HepG2 (cell line): ENCODE data around the gene SEMA3G. TPM values are rescaled to one million over a fixed set of nuclear protein-coding genes. Genes with fewer than 3 reads are reported as not detected.

Source experiments
- AHR ChIP-seq: IDR thresholded peaks from 2 replicates; pipeline ENCODE4 v1.6.1; 2018; ENCODE audit warnings: missing genetic modification reagents, missing compliant biosample characterization
- CHD2 ChIP-seq: IDR thresholded peaks from 2 replicates; pipeline ENCODE4 v1.6.1; 2011; ENCODE audit warnings: low read depth, low read length, improper control_type of control experiment
- HNF4G ChIP-seq, 2 experiments: sonication (generic) in 1 of 2; formaldehyde crosslinking in 1 of 2; IDR thresholded peaks; 2 replicates each; pipeline versions ENCODE4 v1.4.0 to v1.6.1; 2011 to 2020; ENCODE audit warnings: borderline replicate concordance in 2 of 2, low read depth in 2 of 2, mild to moderate bottlenecking in 2 of 2, low read length in 1 of 2, missing genetic modification reagents in 1 of 2, moderate library complexity in 1 of 2
- ISX ChIP-seq: sonication (generic); formaldehyde crosslinking; conservative IDR thresholded peaks from 2 replicates; pipeline ENCODE4 v1.5.0; 2020; ENCODE audit warnings: missing genetic modification reagents
- MXD4 ChIP-seq: IDR thresholded peaks from 2 replicates; pipeline ENCODE4 v1.6.1; 2016; ENCODE audit warnings: mild to moderate bottlenecking, missing biosample characterization, missing genetic modification reagents
- NFIC ChIP-seq: IDR thresholded peaks from 2 replicates; pipeline ENCODE4 v1.6.1; 2012; ENCODE audit warnings: mild to moderate bottlenecking, low read length, inconsistent platforms
- PITX1 ChIP-seq: sonication (generic); formaldehyde crosslinking; IDR thresholded peaks from 2 replicates; pipeline ENCODE4 v1.5.1; 2020; ENCODE audit warnings: mild to moderate bottlenecking, missing genetic modification reagents
- POGZ ChIP-seq: sonication (generic); formaldehyde crosslinking; IDR thresholded peaks from 2 replicates; pipeline ENCODE4 v1.4.0; 2020; ENCODE audit warnings: mild to moderate bottlenecking, missing genetic modification reagents
- PPARG ChIP-seq: conservative IDR thresholded peaks from 2 replicates; pipeline ENCODE4 v1.6.1; 2016; ENCODE audit warnings: missing biosample characterization, missing genetic modification reagents
- RAD51 ChIP-seq: fragments of 450-650 bp; IDR thresholded peaks from 2 replicates; pipeline ENCODE4 v1.6.1; 2016; ENCODE audit warnings: borderline replicate concordance
- RARA ChIP-seq: IDR thresholded peaks from 2 replicates; pipeline ENCODE4 v1.6.1; 2016; ENCODE audit warnings: missing genetic modification reagents, missing compliant biosample characterization
- REL ChIP-seq: sonication (generic); formaldehyde crosslinking; conservative IDR thresholded peaks from 2 replicates; pipeline ENCODE4 v1.8.0; 2022; ENCODE audit warnings: mild to moderate bottlenecking, missing genetic modification reagents, moderate library complexity
- SIN3A ChIP-seq: IDR thresholded peaks from 2 replicates; pipeline ENCODE4 v1.6.1; 2011; ENCODE audit warnings: low read depth, mild to moderate bottlenecking, control low read depth, low read length, borderline replicate concordance
- SP140L ChIP-seq: sonication (generic); formaldehyde crosslinking; IDR thresholded peaks from 2 replicates; pipeline ENCODE4 v1.4.0; 2020; ENCODE audit warnings: missing genetic modification reagents, borderline replicate concordance
- ZFP37 ChIP-seq: sonication (generic); formaldehyde crosslinking; IDR thresholded peaks from 2 replicates; pipeline ENCODE4 v1.4.0; 2020; ENCODE audit warnings: missing genetic modification reagents, borderline replicate concordance
- ZFP82 ChIP-seq: sonication (generic); formaldehyde crosslinking; IDR thresholded peaks from 2 replicates; pipeline ENCODE4 v1.5.1; 2020; ENCODE audit warnings: mild to moderate bottlenecking, missing genetic modification reagents, borderline replicate concordance
- ZNF124 ChIP-seq: sonication (generic); formaldehyde crosslinking; IDR thresholded peaks from 2 replicates; pipeline ENCODE4 v1.4.0; 2020; ENCODE audit warnings: missing genetic modification reagents
- ZNF180 ChIP-seq: sonication (generic); formaldehyde crosslinking; IDR thresholded peaks from 2 replicates; pipeline ENCODE4 v1.4.0; 2020; ENCODE audit warnings: low read depth, missing genetic modification reagents, borderline replicate concordance
- ZNF264 ChIP-seq: sonication (generic); formaldehyde crosslinking; IDR thresholded peaks from 2 replicates; pipeline ENCODE4 v1.4.0; 2020; ENCODE audit warnings: missing genetic modification reagents
- ZNF558 ChIP-seq: sonication (generic); formaldehyde crosslinking; IDR thresholded peaks from 2 replicates; pipeline ENCODE4 v1.9.0; 2022; ENCODE audit warnings: mild to moderate bottlenecking, missing genetic modification reagents, borderline replicate concordance
- ZNF572 ChIP-seq: sonication (generic); formaldehyde crosslinking; IDR thresholded peaks from 2 replicates; pipeline ENCODE4 v1.5.1; 2020; ENCODE audit warnings: mild to moderate bottlenecking, missing genetic modification reagents
- ZNF761 ChIP-seq: sonication (generic); formaldehyde crosslinking; conservative IDR thresholded peaks from 2 replicates; pipeline ENCODE4 v1.4.0; 2020; ENCODE audit warnings: mild to moderate bottlenecking, missing genetic modification reagents
- polyA plus RNA-seq, 8 experiments: library from polyadenylated mRNA; depleted of rRNA in 3 of 8; stranded (reverse) in 7 of 8; unstranded in 1 of 8; fragments of >200 nt; fragmentation: Illumina TruSeq in 4 of 8; extraction: Trizol in 4 of 8; gene quantifications; 2 replicates each; pipeline versions ENCODE4 v1.2.1 to v1.2.3, GENCODE V29; 2011 to 2016; ENCODE audit warnings: low read depth in 4 of 8, missing spikeins in 1 of 8, mixed read lengths in 1 of 8; ENCODE audit not compliant: insufficient read depth in 1 of 8
- total RNA-seq, 5 experiments: library from RNA; depleted of rRNA; stranded (reverse); fragments of >200 nt; fragmentation: Illumina TruSeq; extraction: Trizol; gene quantifications; 2 replicates each; pipeline ENCODE4 v1.2.3, GENCODE V29; 2016; ENCODE audit warnings: low read depth in 1 of 5
- TF ChIP-seq, protein P1 (sequence below): sonication (generic); formaldehyde crosslinking; IDR thresholded peaks from 2 replicates; pipeline ENCODE4 v1.4.0; 2020; ENCODE audit warnings: missing genetic modification reagents, borderline replicate concordance
- TF ChIP-seq, protein P2 (sequence below): sonication (generic); formaldehyde crosslinking; IDR thresholded peaks from 2 replicates; pipeline ENCODE4 v1.4.0; 2020; ENCODE audit warnings: low read depth, mild to moderate bottlenecking, missing genetic modification reagents
- TF ChIP-seq, protein P3 (sequence below): IDR thresholded peaks from 2 replicates; pipeline ENCODE4 v1.6.1; 2016
- TF ChIP-seq, protein P4 (sequence below): IDR thresholded peaks from 2 replicates; pipeline ENCODE4 v1.6.1; 2016; ENCODE audit warnings: control low read depth

SEMA3G gene
- total and polyA plus RNA-seq, 2 of the 13 experiments (the other 11 are each of a cell fraction or from before 2014, with no cell fraction given): 6.1 to 8.3 TPM

DNA sequence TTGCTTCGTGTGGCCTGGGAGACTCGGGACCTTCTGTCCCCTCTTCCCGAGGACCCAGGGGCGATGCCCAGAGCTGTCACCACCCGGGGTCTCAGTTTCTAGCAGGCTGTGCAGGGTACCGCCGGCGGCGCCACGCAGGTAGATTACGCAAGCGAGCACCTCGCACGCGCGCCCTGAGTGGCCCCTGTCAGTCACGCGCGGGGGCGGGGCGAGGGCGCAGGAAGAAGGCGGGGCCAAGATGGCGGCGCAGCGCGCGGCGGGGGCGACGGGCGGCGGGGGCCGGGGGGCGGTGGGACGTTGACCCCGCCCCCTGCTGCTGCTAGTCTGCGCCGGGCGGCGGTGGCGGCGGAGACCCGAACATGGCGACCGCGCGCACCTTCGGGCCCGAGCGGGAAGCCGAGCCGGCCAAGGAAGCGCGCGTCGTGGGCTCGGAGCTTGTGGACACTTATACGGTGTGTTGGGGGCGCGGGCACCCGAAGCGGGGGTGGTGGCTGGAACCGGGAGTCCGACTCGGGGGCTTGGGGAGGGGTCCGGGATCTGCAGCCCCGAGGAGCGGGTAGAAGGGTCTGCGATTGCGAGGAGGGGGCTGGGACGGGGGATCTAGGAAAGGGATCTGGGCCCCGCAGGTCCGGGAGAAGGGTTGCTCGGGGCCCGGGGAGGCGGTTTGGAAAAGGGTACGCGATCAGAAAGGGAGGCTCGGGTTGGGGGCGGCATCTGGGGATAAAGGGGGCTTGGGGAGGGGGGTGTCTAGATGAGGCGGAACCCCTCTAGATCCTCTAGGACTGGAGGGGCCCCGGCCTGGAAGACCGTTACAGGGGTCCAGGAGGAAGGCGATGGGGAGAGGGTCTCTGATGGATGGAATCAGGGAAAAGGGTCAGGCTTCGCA is 10.6 kb upstream of the SEMA3G start, which contains the start of gene NISCH (continued):
- TF ChIP-seq NFIC: no peak
- TF ChIP-seq ZNF558: 0 out of 2 replicates have a peak, but pooled peaks have one; percentile 54
- no peak for TF ChIP-seq ISX (CRISPR knock-in tag)
- no peak for TF ChIP-seq HNF4G (IDR thresholded peaks at IDR 0.05; ENCODE audit: borderline replicate concordance, low read depth, low read length)
- peak; percentile 49; the same call in 1 of the 2 replicates for TF ChIP-seq HNF4G (CRISPR knock-in tag; IDR thresholded peaks at IDR 0.05; ENCODE audit: borderline replicate concordance, low read depth)
- peak; percentile 58 for TF ChIP-seq RARA (CRISPR knock-in tag)
- TF ChIP-seq AHR (CRISPR knock-in tag): 0 out of 2 replicates have a peak, but pooled peaks have one; percentile 20
- TF ChIP-seq, protein P1, sequence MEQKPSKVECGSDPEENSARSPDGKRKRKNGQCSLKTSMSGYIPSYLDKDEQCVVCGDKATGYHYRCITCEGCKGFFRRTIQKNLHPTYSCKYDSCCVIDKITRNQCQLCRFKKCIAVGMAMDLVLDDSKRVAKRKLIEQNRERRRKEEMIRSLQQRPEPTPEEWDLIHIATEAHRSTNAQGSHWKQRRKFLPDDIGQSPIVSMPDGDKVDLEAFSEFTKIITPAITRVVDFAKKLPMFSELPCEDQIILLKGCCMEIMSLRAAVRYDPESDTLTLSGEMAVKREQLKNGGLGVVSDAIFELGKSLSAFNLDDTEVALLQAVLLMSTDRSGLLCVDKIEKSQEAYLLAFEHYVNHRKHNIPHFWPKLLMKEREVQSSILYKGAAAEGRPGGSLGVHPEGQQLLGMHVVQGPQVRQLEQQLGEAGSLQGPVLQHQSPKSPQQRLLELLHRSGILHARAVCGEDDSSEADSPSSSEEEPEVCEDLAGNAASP: no peak
- no peak for TF ChIP-seq CHD2
- no peak for TF ChIP-seq ZFP37
- peak; percentile 80 for TF ChIP-seq MXD4
- no peak; the same call in 1 of the 2 replicates for TF ChIP-seq PPARG
- TF ChIP-seq RAD51: no peak
- no peak for TF ChIP-seq ZNF572 (CRISPR knock-in tag)
- TF ChIP-seq, protein P2, sequence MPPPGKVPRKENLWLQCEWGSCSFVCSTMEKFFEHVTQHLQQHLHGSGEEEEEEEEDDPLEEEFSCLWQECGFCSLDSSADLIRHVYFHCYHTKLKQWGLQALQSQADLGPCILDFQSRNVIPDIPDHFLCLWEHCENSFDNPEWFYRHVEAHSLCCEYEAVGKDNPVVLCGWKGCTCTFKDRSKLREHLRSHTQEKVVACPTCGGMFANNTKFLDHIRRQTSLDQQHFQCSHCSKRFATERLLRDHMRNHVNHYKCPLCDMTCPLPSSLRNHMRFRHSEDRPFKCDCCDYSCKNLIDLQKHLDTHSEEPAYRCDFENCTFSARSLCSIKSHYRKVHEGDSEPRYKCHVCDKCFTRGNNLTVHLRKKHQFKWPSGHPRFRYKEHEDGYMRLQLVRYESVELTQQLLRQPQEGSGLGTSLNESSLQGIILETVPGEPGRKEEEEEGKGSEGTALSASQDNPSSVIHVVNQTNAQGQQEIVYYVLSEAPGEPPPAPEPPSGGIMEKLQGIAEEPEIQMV (CRISPR knock-in tag): no peak; the same call in 1 of the 2 replicates
- TF ChIP-seq REL (CRISPR knock-in tag): no peak
- no peak for TF ChIP-seq SIN3A
- no peak for TF ChIP-seq ZNF264 (CRISPR knock-in tag)
- TF ChIP-seq ZFP82 (CRISPR knock-in tag): no peak
- no peak for TF ChIP-seq ZNF761 (CRISPR knock-in tag)
- TF ChIP-seq SP140L (CRISPR knock-in tag): no peak
- TF ChIP-seq, protein P3, sequence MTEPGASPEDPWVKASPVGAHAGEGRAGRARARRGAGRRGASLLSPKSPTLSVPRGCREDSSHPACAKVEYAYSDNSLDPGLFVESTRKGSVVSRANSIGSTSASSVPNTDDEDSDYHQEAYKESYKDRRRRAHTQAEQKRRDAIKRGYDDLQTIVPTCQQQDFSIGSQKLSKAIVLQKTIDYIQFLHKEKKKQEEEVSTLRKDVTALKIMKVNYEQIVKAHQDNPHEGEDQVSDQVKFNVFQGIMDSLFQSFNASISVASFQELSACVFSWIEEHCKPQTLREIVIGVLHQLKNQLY (CRISPR knock-in tag): peak; percentile 99
- no peak for TF ChIP-seq POGZ
- TF ChIP-seq, protein P4, sequence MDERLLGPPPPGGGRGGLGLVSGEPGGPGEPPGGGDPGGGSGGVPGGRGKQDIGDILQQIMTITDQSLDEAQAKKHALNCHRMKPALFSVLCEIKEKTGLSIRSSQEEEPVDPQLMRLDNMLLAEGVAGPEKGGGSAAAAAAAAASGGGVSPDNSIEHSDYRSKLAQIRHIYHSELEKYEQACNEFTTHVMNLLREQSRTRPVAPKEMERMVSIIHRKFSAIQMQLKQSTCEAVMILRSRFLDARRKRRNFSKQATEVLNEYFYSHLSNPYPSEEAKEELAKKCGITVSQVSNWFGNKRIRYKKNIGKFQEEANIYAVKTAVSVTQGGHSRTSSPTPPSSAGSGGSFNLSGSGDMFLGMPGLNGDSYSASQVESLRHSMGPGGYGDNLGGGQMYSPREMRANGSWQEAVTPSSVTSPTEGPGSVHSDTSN (CRISPR knock-in tag): peak; percentile 84
- peak; percentile 54; the same call in 1 of the 2 replicates for TF ChIP-seq PITX1 (CRISPR knock-in tag)
- no peak for TF ChIP-seq ZNF180
- TF ChIP-seq ZNF124 (CRISPR knock-in tag): no peak
